ENCODE results near the gene IL17RD.

The IL17RD gene

GRCh38 chr3:57127891-57128518 is 37.1 kb downstream of the IL17RD start:
- Histone ChIP-seq H4K91ac (ENCODE audit: low read depth, low read length, poor library complexity) (no peak overlapping the region), H3K27me3 (ENCODE audit: control insufficient read depth in 3 of 3, insufficient read depth in 3 of 3, low read depth in 1 of 3, low read length in 3 of 3) (peaks cover 0 to 12% (median 0%) of the 10 kb centered on the region in 3 experiments), H2BK15ac (ENCODE audit: low read length) (no peak overlapping the region), H2BK5ac (ENCODE audit: low read length) (no peak overlapping the region), H3K4ac (ENCODE audit: low read length) (no peak overlapping the region), H3K36me3 (replicated peaks in 1 of 2; ENCODE audit: control insufficient read depth in 2 of 2, insufficient read depth in 2 of 2, low read length in 2 of 2) (peaks cover 4 to 6% of the 10 kb centered on the region in 2 donors), H3K9ac (ENCODE audit: low read depth, low read length, poor library complexity) (no peak overlapping the region), H2BK12ac (ENCODE audit: low read length) (no peak overlapping the region), H3K23ac (ENCODE audit: low read depth, low read length, poor library complexity) (no peak overlapping the region), H2BK120ac (ENCODE audit: low read depth, low read length) (no peak overlapping the region), H3K27ac (replicated peaks; ENCODE audit: low read length) (peak overlapping the region; percentile 34), H3K14ac (ENCODE audit: low read length) (no peak overlapping the region), H2AK5ac (ENCODE audit: low read depth, low read length) (no peak overlapping the region), H3K4me2 (ENCODE audit: insufficient read depth, low read length, poor library complexity, severe bottlenecking) (no peak overlapping the region), H2AFZ (ENCODE audit: low read length) (no peak overlapping the region), H3K4me1 (ENCODE audit: control insufficient read depth in 2 of 2, insufficient read depth in 1 of 2, low read depth in 1 of 2, low read length in 2 of 2) (peaks cover 42 to 54% of the 10 kb centered on the region in 2 donors), H3K18ac (ENCODE audit: low read length) (no peak overlapping the region), H3K4me3 (ENCODE audit: low read length in 2 of 2) (no peak overlapping the region), H3K79me1 (ENCODE audit: low read depth, low read length) (peaks cover 4% of the 10 kb centered on the region), H4K8ac (ENCODE audit: low read depth, low read length) (no peak overlapping the region), H3K9me3 (replicated peaks in 1 of 2; ENCODE audit: control insufficient read depth in 2 of 2, insufficient read depth in 1 of 2, low read depth in 1 of 2, low read length in 2 of 2) (no peaks in the 10 kb centered on the region)
- WGBS, 2 donors (ENCODE audit: extremely low coverage in 2 of 2, insufficient read length in 2 of 2, insufficient replicate concordance in 1 of 2): no CpG with 5 or more reads among the region's 11 CpGs
- DNase-seq (ENCODE audit: low spot score): no peak

GRCh38 chr3:57126244-57126643 is 38.9 kb downstream of the IL17RD start:
- Histone ChIP-seq H2AK5ac (ENCODE audit: low read depth, low read length) (no peak overlapping the region), H3K9me3 (replicated peaks in 1 of 2; ENCODE audit: control insufficient read depth in 2 of 2, insufficient read depth in 1 of 2, low read depth in 1 of 2, low read length in 2 of 2) (no peaks in the 10 kb centered on the region), H3K27ac (replicated peaks; ENCODE audit: low read length) (peak overlapping the region; percentile 43), H3K36me3 (replicated peaks in 1 of 2; ENCODE audit: control insufficient read depth in 2 of 2, insufficient read depth in 2 of 2, low read length in 2 of 2) (peaks cover 4 to 9% of the 10 kb centered on the region in 2 donors), H3K4ac (ENCODE audit: low read length) (no peak overlapping the region), H3K4me3 (ENCODE audit: low read length in 2 of 2) (no peak overlapping the region), H2AFZ (ENCODE audit: low read length) (no peak overlapping the region), H3K4me2 (ENCODE audit: insufficient read depth, low read length, poor library complexity, severe bottlenecking) (no peak overlapping the region), H2BK12ac (ENCODE audit: low read length) (no peak overlapping the region), H3K23ac (ENCODE audit: low read depth, low read length, poor library complexity) (no peak overlapping the region), H3K9ac (ENCODE audit: low read depth, low read length, poor library complexity) (no peak overlapping the region), H4K8ac (ENCODE audit: low read depth, low read length) (no peak overlapping the region), H3K27me3 (ENCODE audit: control insufficient read depth in 3 of 3, insufficient read depth in 3 of 3, low read depth in 1 of 3, low read length in 3 of 3) (peaks cover 0 to 6% (median 0%) of the 10 kb centered on the region in 3 experiments), H3K18ac (ENCODE audit: low read length) (no peak overlapping the region), H2BK120ac (ENCODE audit: low read depth, low read length) (no peak overlapping the region), H2BK5ac (ENCODE audit: low read length) (no peak overlapping the region), H4K91ac (ENCODE audit: low read depth, low read length, poor library complexity) (no peak overlapping the region), H3K79me1 (ENCODE audit: low read depth, low read length) (peaks cover 8% of the 10 kb centered on the region), H3K14ac (ENCODE audit: low read length) (no peak overlapping the region), H2BK15ac (ENCODE audit: low read length) (no peak overlapping the region), H3K4me1 (ENCODE audit: control insufficient read depth in 2 of 2, insufficient read depth in 1 of 2, low read depth in 1 of 2, low read length in 2 of 2) (peaks cover 38 to 48% of the 10 kb centered on the region in 2 donors)
- no peak for DNase-seq (ENCODE audit: low spot score)
- no CpG with 5 or more reads among the region's 4 CpGs for WGBS, 2 donors (ENCODE audit: extremely low coverage in 2 of 2, insufficient read length in 2 of 2, insufficient replicate concordance in 1 of 2)

GRCh38 chr3:57120451-57121174 is 44.5 kb downstream of the IL17RD start:
- H3K4me1 ChIP-seq (ENCODE audit: control insufficient read depth in 2 of 2, insufficient read depth in 1 of 2, low read depth in 1 of 2, low read length in 2 of 2): peaks cover 0 to 16% of the 10 kb centered on the region in 2 donors
- H3K14ac ChIP-seq (ENCODE audit: low read length): no peak overlapping the region
- DNase-seq (ENCODE audit: low spot score): no peak
- H3K23ac ChIP-seq (ENCODE audit: low read depth, low read length, poor library complexity): no peak overlapping the region
- H3K27me3 ChIP-seq (ENCODE audit: control insufficient read depth in 3 of 3, insufficient read depth in 3 of 3, low read depth in 1 of 3, low read length in 3 of 3): no peaks in the 10 kb centered on the region
- peaks cover 8% of the 10 kb centered on the region for H3K79me1 ChIP-seq (ENCODE audit: low read depth, low read length)
- H3K27ac ChIP-seq (replicated peaks; ENCODE audit: low read length): no peak overlapping the region
- H3K9ac ChIP-seq (ENCODE audit: low read depth, low read length, poor library complexity): no peak overlapping the region
- no CpG with 5 or more reads among the region's 10 CpGs for WGBS, 2 donors (ENCODE audit: extremely low coverage in 2 of 2, insufficient read length in 2 of 2, insufficient replicate concordance in 1 of 2)
- peaks cover 6 to 27% of the 10 kb centered on the region in 2 donors for H3K36me3 ChIP-seq (replicated peaks in 1 of 2; ENCODE audit: control insufficient read depth in 2 of 2, insufficient read depth in 2 of 2, low read length in 2 of 2)
- H2AK5ac ChIP-seq (ENCODE audit: low read depth, low read length): peak overlapping the region; percentile 67
- no peak overlapping the region for H3K18ac ChIP-seq (ENCODE audit: low read length)
- H3K4me2 ChIP-seq (ENCODE audit: insufficient read depth, low read length, poor library complexity, severe bottlenecking): no peak overlapping the region
- no peak overlapping the region for H3K4ac ChIP-seq (ENCODE audit: low read length)
- H4K91ac ChIP-seq (ENCODE audit: low read depth, low read length, poor library complexity): no peak overlapping the region
- H3K9me3 ChIP-seq (replicated peaks in 1 of 2; ENCODE audit: control insufficient read depth in 2 of 2, insufficient read depth in 1 of 2, low read depth in 1 of 2, low read length in 2 of 2): no peaks in the 10 kb centered on the region
- no peak overlapping the region for H4K8ac ChIP-seq (ENCODE audit: low read depth, low read length)
- no peak overlapping the region for H2BK120ac ChIP-seq (ENCODE audit: low read depth, low read length)
- H2AFZ ChIP-seq (ENCODE audit: low read length): no peak overlapping the region
- no peak overlapping the region for H2BK12ac ChIP-seq (ENCODE audit: low read length)
- no peak overlapping the region for H3K4me3 ChIP-seq (ENCODE audit: low read length in 2 of 2)
- H2BK5ac ChIP-seq (ENCODE audit: low read length): no peak overlapping the region
- no peak overlapping the region for H2BK15ac ChIP-seq (ENCODE audit: low read length)

- Histone ChIP-seq H4K8ac (ENCODE audit: low read depth, low read length) (no peak overlapping the region), H3K79me1 (ENCODE audit: low read depth, low read length) (peaks cover 8% of the 10 kb centered on the region), H3K23ac (ENCODE audit: low read depth, low read length, poor library complexity) (no peak overlapping the region), H3K4me2 (ENCODE audit: insufficient read depth, low read length, poor library complexity, severe bottlenecking) (no peak overlapping the region), H3K36me3 (replicated peaks in 1 of 2; ENCODE audit: control insufficient read depth in 2 of 2, insufficient read depth in 2 of 2, low read length in 2 of 2) (peaks cover 6 to 32% of the 10 kb centered on the region in 2 donors), H4K91ac (ENCODE audit: low read depth, low read length, poor library complexity) (no peak overlapping the region), H3K4me1 (ENCODE audit: control insufficient read depth in 2 of 2, insufficient read depth in 1 of 2, low read depth in 1 of 2, low read length in 2 of 2) (peaks cover 0 to 15% of the 10 kb centered on the region in 2 donors), H2AK5ac (ENCODE audit: low read depth, low read length) (peak overlapping the region; percentile 67), H3K27ac (replicated peaks; ENCODE audit: low read length) (no peak overlapping the region), H3K9me3 (replicated peaks in 1 of 2; ENCODE audit: control insufficient read depth in 2 of 2, insufficient read depth in 1 of 2, low read depth in 1 of 2, low read length in 2 of 2) (no peaks in the 10 kb centered on the region), H3K27me3 (ENCODE audit: control insufficient read depth in 3 of 3, insufficient read depth in 3 of 3, low read depth in 1 of 3, low read length in 3 of 3) (no peaks in the 10 kb centered on the region), H2BK5ac (ENCODE audit: low read length) (no peak overlapping the region), H3K4me3 (ENCODE audit: low read length in 2 of 2) (no peak overlapping the region), H3K4ac (ENCODE audit: low read length) (no peak overlapping the region), H2BK120ac (ENCODE audit: low read depth, low read length) (no peak overlapping the region), H2AFZ (ENCODE audit: low read length) (no peak overlapping the region), H3K9ac (ENCODE audit: low read depth, low read length, poor library complexity) (no peak overlapping the region), H2BK12ac (ENCODE audit: low read length) (no peak overlapping the region), H2BK15ac (ENCODE audit: low read length) (no peak overlapping the region), H3K18ac (ENCODE audit: low read length) (no peak overlapping the region), H3K14ac (ENCODE audit: low read length) (no peak overlapping the region)
- no peak for DNase-seq (ENCODE audit: low spot score)
- no CpG with 5 or more reads among the region's 3 CpGs for WGBS, 2 donors (ENCODE audit: extremely low coverage in 2 of 2, insufficient read length in 2 of 2, insufficient replicate concordance in 1 of 2)
Measured at GRCh38 chr3:57120040-57120439, 45.1 kb downstream of the IL17RD start.
